HG03025 (cell line): Measurements from ENCODE around the gene OR4Q3.
"Not testable (repeated sequence)": the region's sequence is repeated elsewhere in the genome, so short reads cannot be mapped to it uniquely, and the experiment has no call there.

Experiments used
- ATAC-seq: cut with Tn5 transposase; IDR thresholded peaks from one replicate; pipeline ENCODE4 v1.9.1; 2021; ENCODE audit warnings: mild to moderate bottlenecking, moderate library complexity; ENCODE audit not compliant: unreplicated experiment, low FRiP score

OR4Q3 gene

GRCh38 chr14:19743256-19743655 lies at the start of gene OR4Q3:
TSS of gene OR4Q3 (plus strand) at chr14:19743571.
- ATAC-seq: no peak

- ATAC-seq: no peak
These were observed 14.0 kb upstream of the OR4Q3 start for GRCh38 chr14:19729359-19729758.

GRCh38 chr14:19729763-19730162 lies 13.6 kb upstream of the OR4Q3 start:
- no peak for ATAC-seq

- ATAC-seq: not testable (repeated sequence)
These were observed 9.5 kb upstream of the OR4Q3 start for GRCh38 chr14:19733893-19734292.

- not testable (repeated sequence) for ATAC-seq
These were observed 8.9 kb downstream of the OR4Q3 start for GRCh38 chr14:19752316-19752715.

- no peak for ATAC-seq
These were observed 10.8 kb downstream of the OR4Q3 start for GRCh38 chr14:19754172-19754571.

- not testable (repeated sequence) for ATAC-seq
These were observed 28.1 kb downstream of the OR4Q3 start for GRCh38 chr14:19771491-19771890.

- no peak for ATAC-seq
These were observed 28.6 kb downstream of the OR4Q3 start for GRCh38 chr14:19771895-19772430.

- ATAC-seq: not testable (repeated sequence)
These were observed 29.1 kb downstream of the OR4Q3 start for GRCh38 chr14:19772454-19772853.

- not testable (repeated sequence) for ATAC-seq
These were observed 29.8 kb downstream of the OR4Q3 start, which contains the start of gene OR4M1 for GRCh38 chr14:19773204-19773603. TSS of gene OR4M1 (plus strand) at chr14:19773504. CDS start at chr14:19780323, 6,819 bp downstream.

GRCh38 chr14:19775587-19775986 lies 32.2 kb downstream of the OR4Q3 start:
- ATAC-seq: no peak

- not testable (repeated sequence) for ATAC-seq
These were observed 42.5 kb downstream of the OR4Q3 start for GRCh38 chr14:19785848-19786247.

- not testable (repeated sequence) for ATAC-seq
These were observed 43.9 kb downstream of the OR4Q3 start for GRCh38 chr14:19787318-19787717.

GRCh38 chr14:19788150-19788549 lies 44.8 kb downstream of the OR4Q3 start:
- not testable (repeated sequence) for ATAC-seq

GRCh38 chr14:19796520-19797108 lies 53.2 kb downstream of the OR4Q3 start:
- ATAC-seq: not testable (repeated sequence)
